GM20000 (cell line): ENCODE data around the gene CSDE1.
A peak's percentile ranks its signal among the peaks of the same experiment; 100 is the strongest.
"Not testable (repeated sequence)": the region's sequence is repeated elsewhere in the genome, so short reads cannot be mapped to it uniquely, and the experiment has no call there.

ENCODE experiments used
- DNase-seq: peaks from one replicate; pipeline ENCODE4 v3.0.0; 2012; ENCODE audit warnings: low spot score
- TF ChIP-seq, protein P1 (sequence below): IDR thresholded peaks from 2 replicates; pipeline ENCODE4 v1.5.1; 2012; ENCODE audit warnings: mild to moderate bottlenecking, control low read depth; ENCODE audit errors: extremely low read depth, missing control alignments

Gene CSDE1

DNA sequence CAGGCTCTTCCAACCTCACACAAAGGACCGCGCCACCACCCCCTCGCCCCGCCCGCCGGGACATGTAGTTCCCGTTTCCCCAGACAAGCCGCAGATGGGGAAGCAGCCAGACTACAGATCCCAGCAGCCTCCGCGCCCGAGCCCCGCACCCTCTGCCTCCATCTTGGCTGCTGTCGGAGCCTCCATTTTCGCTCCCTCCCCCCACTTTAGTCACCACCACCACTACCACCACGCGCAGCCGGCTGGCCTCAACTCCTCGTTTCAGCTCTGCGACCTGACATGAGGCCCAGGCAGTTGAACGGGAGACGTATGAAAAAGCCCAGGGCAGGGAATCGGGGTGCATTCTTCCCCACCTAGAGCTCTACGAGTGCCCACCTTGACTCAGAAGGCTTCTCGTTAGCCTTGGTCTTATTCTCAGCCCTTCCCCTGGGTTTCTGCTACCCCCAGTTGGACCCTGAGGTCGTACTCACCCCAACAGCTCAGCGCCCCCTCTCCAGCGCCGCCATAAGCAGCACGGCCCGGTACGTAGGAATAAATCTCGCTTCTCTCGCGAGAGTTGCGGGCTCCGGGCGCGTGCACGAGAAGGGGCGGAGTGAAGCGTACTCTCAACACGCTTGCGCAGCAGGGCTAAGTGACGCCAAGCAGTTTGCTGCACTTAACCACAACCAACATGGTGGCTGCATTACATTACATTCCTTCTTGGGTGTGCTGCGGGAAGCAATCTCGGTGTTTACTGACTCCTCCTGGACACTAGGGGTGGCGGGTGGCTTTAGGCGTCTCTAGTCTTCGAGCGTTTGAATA is at the start of gene CSDE1:
Gene CSDE1 (minus strand): TSS at position 530 of the 801 bp plus-strand sequence. CDS start 18,094 bp downstream, outside the sequence.
- TF ChIP-seq, protein P1, sequence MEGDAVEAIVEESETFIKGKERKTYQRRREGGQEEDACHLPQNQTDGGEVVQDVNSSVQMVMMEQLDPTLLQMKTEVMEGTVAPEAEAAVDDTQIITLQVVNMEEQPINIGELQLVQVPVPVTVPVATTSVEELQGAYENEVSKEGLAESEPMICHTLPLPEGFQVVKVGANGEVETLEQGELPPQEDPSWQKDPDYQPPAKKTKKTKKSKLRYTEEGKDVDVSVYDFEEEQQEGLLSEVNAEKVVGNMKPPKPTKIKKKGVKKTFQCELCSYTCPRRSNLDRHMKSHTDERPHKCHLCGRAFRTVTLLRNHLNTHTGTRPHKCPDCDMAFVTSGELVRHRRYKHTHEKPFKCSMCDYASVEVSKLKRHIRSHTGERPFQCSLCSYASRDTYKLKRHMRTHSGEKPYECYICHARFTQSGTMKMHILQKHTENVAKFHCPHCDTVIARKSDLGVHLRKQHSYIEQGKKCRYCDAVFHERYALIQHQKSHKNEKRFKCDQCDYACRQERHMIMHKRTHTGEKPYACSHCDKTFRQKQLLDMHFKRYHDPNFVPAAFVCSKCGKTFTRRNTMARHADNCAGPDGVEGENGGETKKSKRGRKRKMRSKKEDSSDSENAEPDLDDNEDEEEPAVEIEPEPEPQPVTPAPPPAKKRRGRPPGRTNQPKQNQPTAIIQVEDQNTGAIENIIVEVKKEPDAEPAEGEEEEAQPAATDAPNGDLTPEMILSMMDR = no peak

DNA sequence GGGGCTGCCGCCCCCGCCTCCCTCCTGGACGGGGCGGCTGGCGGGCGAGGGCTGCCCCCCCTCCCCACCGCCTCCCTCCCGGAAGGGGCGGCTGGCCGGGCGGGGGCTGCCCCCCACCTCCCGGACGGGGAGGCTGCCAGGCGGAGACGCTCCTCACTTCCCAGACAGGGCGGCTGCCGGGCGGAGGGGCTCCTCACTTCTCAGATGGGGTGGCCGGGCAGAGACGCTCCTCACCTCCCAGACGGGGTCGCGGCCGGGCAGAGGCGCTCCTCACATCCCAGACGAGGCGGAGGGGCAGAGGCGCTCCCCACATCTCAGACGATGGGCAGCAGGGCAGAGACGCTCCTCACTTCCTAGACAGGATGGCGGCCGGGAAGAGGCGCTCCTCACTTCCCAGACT is 46.7 kb upstream of the CSDE1 start:
- not testable (repeated sequence) for DNase-seq

More for the DNA sequence above, at the start of gene CSDE1:
- DNase-seq = peak; percentile 87

DNA sequence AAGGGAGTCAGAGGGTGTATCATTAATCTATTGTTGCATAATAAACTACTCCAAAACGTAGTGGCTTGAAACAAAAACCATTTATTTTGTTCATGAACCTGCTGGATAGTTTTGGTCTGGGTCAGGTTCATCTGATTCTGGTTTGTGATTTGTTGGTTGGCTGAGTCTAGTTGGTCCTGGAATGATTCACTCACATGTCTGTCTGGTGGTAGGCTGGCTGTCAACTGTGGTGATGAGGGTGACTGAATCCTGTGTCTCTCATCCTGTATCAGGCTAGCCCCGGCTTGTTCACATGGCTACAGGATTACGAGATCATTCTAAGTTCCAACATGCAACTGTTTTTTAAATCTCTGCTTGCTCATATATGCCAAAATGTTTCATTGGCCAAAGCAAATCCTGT is 45.2 kb upstream of the CSDE1 start:
- peak; percentile 16 for DNase-seq
- TF ChIP-seq, protein P1 = no peak

DNA sequence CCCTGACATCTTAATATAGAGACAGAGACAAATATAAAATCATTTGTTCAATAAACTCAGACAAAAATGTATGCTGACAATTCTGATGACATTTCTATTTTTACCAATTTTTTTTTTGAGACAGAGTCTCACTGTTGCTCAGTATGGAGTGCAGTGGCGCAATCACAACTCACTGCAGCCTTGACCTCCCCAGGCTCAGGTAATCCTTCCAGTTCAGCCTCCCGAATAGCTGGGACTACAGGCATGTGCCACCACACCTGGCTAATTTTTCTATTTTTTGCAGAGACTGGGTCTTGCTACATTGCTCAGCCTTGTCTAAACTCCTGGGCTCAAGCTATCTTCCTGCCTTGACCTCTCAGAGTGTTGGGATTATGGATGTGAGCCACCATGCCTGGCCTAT is 36.3 kb upstream of the CSDE1 start:
- DNase-seq = no peak
- TF ChIP-seq, protein P1 = no peak

DNA sequence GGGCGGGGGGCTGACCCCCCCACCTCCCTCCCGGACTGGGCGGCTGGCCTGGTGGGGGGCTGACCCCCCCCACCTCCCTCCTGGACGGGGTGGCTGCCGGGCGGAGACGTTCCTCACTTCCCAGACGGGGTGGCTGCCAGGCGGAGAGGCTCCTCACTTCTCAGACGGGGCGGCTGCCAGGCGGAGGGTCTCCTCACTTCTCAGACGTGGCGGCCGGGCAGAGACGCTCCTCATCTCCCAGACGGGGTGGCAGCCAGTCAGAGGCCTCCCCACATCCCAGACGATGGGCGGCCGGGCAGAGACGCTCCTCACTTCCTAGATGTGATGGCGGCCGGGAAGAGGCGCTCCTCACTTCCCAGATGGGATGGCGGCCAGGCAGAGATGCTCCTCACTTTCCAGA is 32.8 kb upstream of the CSDE1 start:
- DNase-seq = not testable (repeated sequence)

DNA sequence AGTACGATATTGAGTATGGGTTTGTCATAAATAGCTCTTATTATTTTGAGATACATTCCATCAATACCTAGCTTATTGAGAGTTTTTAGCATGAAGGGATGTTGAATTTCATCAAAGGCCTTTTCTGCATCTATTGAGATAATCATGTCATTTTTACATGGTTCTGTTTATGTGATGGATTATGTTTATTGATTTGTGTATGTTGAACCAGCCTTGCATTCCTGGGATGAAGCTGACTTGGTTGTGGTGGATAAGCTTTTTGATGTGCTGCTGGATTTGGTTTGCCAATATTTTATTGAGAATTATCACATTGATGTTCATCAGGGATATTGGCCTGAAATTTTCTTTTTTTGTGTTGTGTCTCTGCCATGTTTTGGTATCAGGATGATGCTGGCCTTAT is 28.7 kb upstream of the CSDE1 start:
- not testable (repeated sequence) for DNase-seq

DNA sequence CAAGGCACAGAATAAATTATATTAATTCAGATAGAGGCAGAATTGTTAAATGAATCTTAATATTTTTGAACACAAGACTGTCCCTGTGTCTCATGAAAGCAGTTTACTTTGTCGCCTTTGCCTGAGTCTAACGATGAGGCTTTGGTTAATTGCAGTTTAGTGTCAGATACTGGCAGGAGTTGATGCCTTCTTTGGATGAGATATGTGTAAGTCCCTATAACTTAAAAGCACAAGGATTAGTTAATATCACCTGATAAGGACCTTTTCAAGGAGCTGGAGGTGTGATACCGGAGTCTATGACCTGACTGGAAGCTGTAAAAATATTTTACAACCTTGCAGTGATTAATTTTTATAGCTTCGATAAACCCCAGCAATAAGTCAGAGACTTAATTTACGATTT is 24.7 kb upstream of the CSDE1 start:
- no peak for DNase-seq
- TF ChIP-seq, protein P1 = no peak

DNA sequence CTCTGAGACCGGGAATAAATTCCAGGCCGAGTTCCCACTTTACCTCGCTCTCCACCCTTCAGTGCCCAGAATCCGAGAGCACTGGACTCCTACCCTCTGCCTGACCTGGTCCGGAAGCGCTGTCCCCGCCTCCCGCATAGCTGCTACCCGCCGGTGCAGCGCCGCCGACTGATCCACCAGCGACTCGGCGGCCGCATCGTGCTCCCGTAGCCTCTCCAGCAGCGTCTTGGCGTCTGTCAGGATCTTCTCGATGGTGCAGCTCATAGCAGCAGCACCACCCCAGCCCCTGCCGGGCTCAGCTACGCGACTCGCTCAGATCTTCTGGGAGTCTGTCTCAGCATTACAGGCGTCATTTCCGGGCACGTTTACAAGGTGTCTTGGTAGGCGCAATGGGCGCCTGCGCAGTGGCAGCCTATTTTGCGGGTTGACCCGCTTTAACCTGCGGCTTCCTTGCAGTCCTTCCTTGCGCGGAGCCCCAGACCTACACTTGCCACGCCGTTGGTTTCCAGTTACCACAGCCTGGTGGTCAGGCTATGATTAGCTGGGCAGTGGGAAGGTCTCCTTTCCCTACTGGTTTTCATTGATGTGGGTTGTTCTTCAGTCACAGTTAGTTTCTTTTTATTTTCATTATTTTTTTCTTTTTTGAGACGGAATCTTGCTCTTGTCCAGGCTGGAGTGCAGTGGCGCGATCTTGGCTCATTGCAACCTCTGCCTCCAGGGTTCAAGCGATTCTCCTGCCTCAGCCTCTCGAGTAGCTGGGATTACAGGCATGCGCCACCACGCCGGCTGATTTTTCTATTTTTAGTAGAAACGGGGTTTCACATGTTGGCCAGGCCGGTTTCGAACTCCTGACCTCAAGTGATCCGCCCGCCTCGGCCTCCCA is 22.8 kb upstream of the CSDE1 start, which contains the start of gene SIKE1:
Gene SIKE1 (minus strand): TSS at position 342 of the 883 bp plus-strand sequence. CDS start 78 bp downstream, at position 264.
- TF ChIP-seq, protein P1 = no peak
- DNase-seq = peak; percentile 90
